GM18909 (cell line): Measurements from ENCODE around the gene HECW1.
"Not testable (repeated sequence)": the region's sequence is repeated elsewhere in the genome, so short reads cannot be mapped to it uniquely, and the experiment has no call there.

Experiments
- ATAC-seq: cut with Tn5 transposase; IDR thresholded peaks from one replicate; pipeline ENCODE4 v1.9.1; 2021; ENCODE audit warnings: mild to moderate bottlenecking; ENCODE audit not compliant: unreplicated experiment, poor library complexity

Gene HECW1

GRCh38 chr7:43484678-43485395 lies 372.4 kb downstream of the HECW1 start:
- no peak for ATAC-seq

GRCh38 chr7:43485580-43485979 lies 373.1 kb downstream of the HECW1 start:
- no peak for ATAC-seq

- ATAC-seq: not testable (repeated sequence)
Measured at GRCh38 chr7:43486008-43486407, 373.6 kb downstream of the HECW1 start.

GRCh38 chr7:43486634-43487033 lies 374.2 kb downstream of the HECW1 start:
- ATAC-seq: no peak

- ATAC-seq: no peak
Measured at GRCh38 chr7:43487731-43488073, 375.3 kb downstream of the HECW1 start.

- no peak for ATAC-seq
Measured at GRCh38 chr7:43489257-43489656, 376.8 kb downstream of the HECW1 start.

- no peak for ATAC-seq
Measured at GRCh38 chr7:43490016-43490415, 377.6 kb downstream of the HECW1 start.

- no peak for ATAC-seq
Measured at GRCh38 chr7:43491123-43491522, 378.7 kb downstream of the HECW1 start.

- no peak for ATAC-seq
Measured at GRCh38 chr7:43491984-43492383, 379.5 kb downstream of the HECW1 start.

GRCh38 chr7:43492896-43493295 lies 380.4 kb downstream of the HECW1 start:
- ATAC-seq: no peak

GRCh38 chr7:43495572-43495971 lies 383.1 kb downstream of the HECW1 start:
- ATAC-seq: no peak

GRCh38 chr7:43496596-43496995 lies 384.1 kb downstream of the HECW1 start:
- no peak for ATAC-seq

GRCh38 chr7:43501870-43502269 lies 389.4 kb downstream of the HECW1 start:
- no peak for ATAC-seq

- no peak for ATAC-seq
Measured at GRCh38 chr7:43502941-43503340, 390.5 kb downstream of the HECW1 start.

- no peak for ATAC-seq
Measured at GRCh38 chr7:43505412-43505811, 393.0 kb downstream of the HECW1 start.

GRCh38 chr7:43506460-43506859 lies 394.0 kb downstream of the HECW1 start:
- ATAC-seq: no peak

GRCh38 chr7:43508461-43508860 lies 396.0 kb downstream of the HECW1 start:
- no peak for ATAC-seq

GRCh38 chr7:43509906-43510305 lies 397.5 kb downstream of the HECW1 start:
- ATAC-seq: no peak

- no peak for ATAC-seq
Measured at GRCh38 chr7:43511029-43511428, 398.6 kb downstream of the HECW1 start.

- no peak for ATAC-seq
Measured at GRCh38 chr7:43511769-43512515, 399.5 kb downstream of the HECW1 start.

- no peak for ATAC-seq
Measured at GRCh38 chr7:43513251-43513650, 400.8 kb downstream of the HECW1 start.
